Liver (tissue), 9 donors: Measurements from ENCODE around the gene UBA1. TPM values are rescaled to one million over a fixed set of nuclear protein-coding genes. Genes with fewer than 3 reads are reported as not detected.

Experiments used
- DNase-seq: peaks from one replicate; pipeline ENCODE4 v3.0.0-alpha.2; 2017; ENCODE audit warnings: low spot score
- H3K27ac ChIP-seq, 2 donors: one replicate each; pipeline ENCODE4 v1.7.0; 2013; ENCODE audit warnings: inconsistent platforms in 2 of 2, low read length in 2 of 2, control low read depth in 1 of 2, low read depth in 1 of 2, mild to moderate bottlenecking in 1 of 2
- H3K27me3 ChIP-seq, 4 donors: one replicate each; pipeline versions ENCODE4 v1.6.1 to v1.7.0; 2013; ENCODE audit warnings: low read length in 3 of 4, inconsistent platforms in 1 of 4, mild to moderate bottlenecking in 1 of 4, moderate library complexity in 1 of 4; ENCODE audit not compliant: control insufficient read depth in 4 of 4, insufficient read depth in 4 of 4
- H3K36me3 ChIP-seq, 4 donors: one replicate each; pipeline versions ENCODE4 v1.6.1 to v1.7.0; 2013; ENCODE audit warnings: low read length in 3 of 4, mild to moderate bottlenecking in 3 of 4, low read depth in 1 of 4, moderate library complexity in 1 of 4; ENCODE audit not compliant: control insufficient read depth in 4 of 4, insufficient read depth in 3 of 4
- H3K4me1 ChIP-seq, 4 donors: one replicate each; pipeline versions ENCODE4 v1.6.1 to v1.7.0; 2013; ENCODE audit warnings: low read length in 3 of 4, mild to moderate bottlenecking in 3 of 4, moderate library complexity in 1 of 4; ENCODE audit not compliant: control insufficient read depth in 4 of 4, insufficient read depth in 4 of 4
- H3K4me3 ChIP-seq, 3 donors: one replicate each; pipeline versions ENCODE4 v1.6.1 to v1.7.0; 2013; ENCODE audit warnings: low read length in 3 of 3, control low read depth in 1 of 3, low read depth in 1 of 3, mild to moderate bottlenecking in 1 of 3
- H3K9ac ChIP-seq, 2 donors: one replicate each; pipeline ENCODE4 v1.7.0; 2013; ENCODE audit warnings: low read length in 2 of 2, mild to moderate bottlenecking in 2 of 2, moderate library complexity in 2 of 2, control low read depth in 1 of 2, low read depth in 1 of 2
- H3K9me3 ChIP-seq, 4 donors: one replicate each; pipeline versions ENCODE4 v1.6.1 to v1.7.0; 2013; ENCODE audit warnings: low read length in 3 of 4; ENCODE audit not compliant: control insufficient read depth in 4 of 4
- ATF3 ChIP-seq: IDR thresholded peaks from 2 replicates; pipeline ENCODE4 v1.6.1; 2016; ENCODE audit warnings: antibody characterized with exemption
- CTCF ChIP-seq: fragments of 150-350 bp; IDR thresholded peaks from 2 replicates; pipeline ENCODE4 v1.5.1; 2017; ENCODE audit warnings: improper control_type of control experiment, low read depth, low read length; ENCODE audit not compliant: missing input control
- EGR1 ChIP-seq, 2 donors: IDR thresholded peaks; 2 replicates each; pipeline ENCODE4 v1.6.1; 2016 to 2018; ENCODE audit warnings: antibody characterized with exemption in 2 of 2, low read depth in 2 of 2
- FOXA1 ChIP-seq: IDR thresholded peaks from 2 replicates; pipeline ENCODE4 v1.6.1; 2016; ENCODE audit warnings: antibody characterized with exemption
- FOXA2 ChIP-seq: IDR thresholded peaks from 2 replicates; pipeline ENCODE4 v1.6.1; 2016; ENCODE audit warnings: antibody characterized with exemption
- GABPA ChIP-seq, 2 donors: IDR thresholded peaks in 1 of 2; conservative IDR thresholded peaks in 1 of 2; 2 replicates each; pipeline ENCODE4 v1.6.1; 2016; ENCODE audit warnings: antibody characterized with exemption in 2 of 2, mild to moderate bottlenecking in 1 of 2, moderate library complexity in 1 of 2
- HNF4A ChIP-seq, 2 donors: conservative IDR thresholded peaks; 2 replicates each; pipeline ENCODE4 v1.6.1; 2016; ENCODE audit warnings: antibody characterized with exemption in 2 of 2, mild to moderate bottlenecking in 2 of 2
- HNF4G ChIP-seq: IDR thresholded peaks from 2 replicates; pipeline ENCODE4 v1.6.1; 2016; ENCODE audit warnings: antibody characterized with exemption
- JUND ChIP-seq, 2 donors: IDR thresholded peaks; 2 replicates each; pipeline ENCODE4 v1.6.1; 2016; ENCODE audit warnings: antibody characterized with exemption in 2 of 2
- MAX ChIP-seq: IDR thresholded peaks from 2 replicates; pipeline ENCODE4 v1.6.1; 2016; ENCODE audit warnings: antibody characterized with exemption
- NR2F2 ChIP-seq: IDR thresholded peaks from 2 replicates; pipeline ENCODE4 v1.6.1; 2016; ENCODE audit warnings: antibody characterized with exemption
- RAD21 ChIP-seq, 2 donors: IDR thresholded peaks; 2 replicates each; pipeline ENCODE4 v1.6.1; 2016; ENCODE audit warnings: antibody characterized with exemption in 2 of 2, mild to moderate bottlenecking in 2 of 2
- RXRA ChIP-seq, 2 donors: IDR thresholded peaks; 2 replicates each; pipeline ENCODE4 v1.6.1; 2017 to 2018; ENCODE audit warnings: antibody characterized with exemption in 2 of 2, mild to moderate bottlenecking in 1 of 2
- SP1 ChIP-seq: IDR thresholded peaks from 2 replicates; pipeline ENCODE4 v1.6.1; 2018; ENCODE audit warnings: antibody characterized with exemption, mild to moderate bottlenecking
- TAF1 ChIP-seq: conservative IDR thresholded peaks from 2 replicates; pipeline ENCODE4 v1.6.1; 2016; ENCODE audit warnings: antibody characterized with exemption, mild to moderate bottlenecking
- YY1 ChIP-seq: IDR thresholded peaks from 2 replicates; pipeline ENCODE4 v1.6.1; 2016; ENCODE audit warnings: antibody characterized with exemption, mild to moderate bottlenecking
- ZBTB33 ChIP-seq: IDR thresholded peaks from 2 replicates; pipeline ENCODE4 v1.6.1; 2016; ENCODE audit warnings: antibody characterized with exemption
- WGBS: extraction: QIAGEN DNeasy Blood & Tissue Kit; methylation state at CpG from one replicate; pipeline ENCODE4 v1.1.7; 2013; 5-methylcytosine and 5-hydroxymethylcytosine counted together
- polyA plus RNA-seq, 2 donors: library from polyadenylated mRNA; stranded (reverse) in 1 of 2; unstranded in 1 of 2; fragments of 200-250 nt in 1 of 2; fragments of >200 nt in 1 of 2; fragmentation: Nextera tagmentation in 1 of 2; extraction: Ambion mirVana in 1 of 2; gene quantifications; one replicate each; pipeline versions ENCODE4 v1.2.1 to v1.2.3, GENCODE V29; 2013 to 2015
- total RNA-seq, 2 donors: library from RNA; depleted of rRNA; stranded (reverse); fragments of >200 nt; gene quantifications; one replicate each; pipeline ENCODE4 v1.2.3, GENCODE V29; 2014
- donor health status: healthy.
- donor health status: healthy.
- donor health status: healthy.
- donor health status: healthy.
- donor health status: healthy.

The UBA1 gene
- total and polyA plus RNA-seq, 4 donors, result 39.8 to 85.4 (median 68.7) TPM

- Histone ChIP-seq H3K4me3 (no peak overlapping the region), H3K4me1 (no peaks in the 10 kb centered on the region), H3K27ac (no peak overlapping the region), H3K9ac (no peak overlapping the region), H3K27me3 (no peaks in the 10 kb centered on the region), H3K36me3 (peaks cover 3 to 68% (median 13%) of the 10 kb centered on the region in 4 donors), H3K9me3 (no peaks in the 10 kb centered on the region)
- 92% methylated on average over 9 of the region's 9 CpGs for WGBS
- TF ChIP-seq GABPA (IDR thresholded peaks at IDR 0.05 in 1 of 2, conservative IDR thresholded peaks at IDR 0.05 in 1 of 2) (no peak), YY1 (no peak), MAX (no peak), TAF1 (no peak), FOXA1 (no peak), NR2F2 (no peak), CTCF (no peak), JUND (IDR thresholded peaks at IDR 0.05) (no peak), ZBTB33 (no peak), HNF4G (no peak), RAD21 (IDR thresholded peaks at IDR 0.05) (no peak), RXRA (IDR thresholded peaks at IDR 0.05) (no peak), FOXA2 (no peak), EGR1 (IDR thresholded peaks at IDR 0.05; ENCODE audit: low read depth in 2 of 2) (no peak), SP1 (no peak), HNF4A (conservative IDR thresholded peaks at IDR 0.05) (no peak), ATF3 (no peak)
- no peak for DNase-seq
Measured at GRCh38 chrX:47182106-47182700, 11.4 kb upstream of the UBA1 start.

- no peak for DNase-seq
Measured at GRCh38 chrX:47184486-47184885, 9.1 kb upstream of the UBA1 start.

More at GRCh38 chrX:47184486-47184885, 9.1 kb upstream of the UBA1 start:
- no peaks in the 10 kb centered on the region for H3K4me1 ChIP-seq
- no peaks in the 10 kb centered on the region for H3K9me3 ChIP-seq
- TF ChIP-seq MAX (no peak), HNF4A (conservative IDR thresholded peaks at IDR 0.05) (no peak), TAF1 (no peak), CTCF (no peak), ATF3 (no peak), YY1 (no peak), GABPA (IDR thresholded peaks at IDR 0.05 in 1 of 2, conservative IDR thresholded peaks at IDR 0.05 in 1 of 2) (no peak), FOXA1 (no peak), FOXA2 (no peak), HNF4G (no peak), RAD21 (IDR thresholded peaks at IDR 0.05) (no peak), EGR1 (IDR thresholded peaks at IDR 0.05; ENCODE audit: low read depth in 2 of 2) (no peak), ZBTB33 (no peak)
- H3K9ac ChIP-seq, result no peak overlapping the region
- no peaks in the 10 kb centered on the region for H3K27me3 ChIP-seq
- WGBS, result 97% methylated on average over 4 of the region's 4 CpGs
- H3K36me3 ChIP-seq, result peaks cover 0 to 50% (median 10%) of the 10 kb centered on the region in 4 donors
- H3K27ac ChIP-seq, result no peak overlapping the region
- H3K4me3 ChIP-seq, result no peak overlapping the region
